ENCODE measurements around the gene ZNF784.

ZNF784 gene

DNA sequence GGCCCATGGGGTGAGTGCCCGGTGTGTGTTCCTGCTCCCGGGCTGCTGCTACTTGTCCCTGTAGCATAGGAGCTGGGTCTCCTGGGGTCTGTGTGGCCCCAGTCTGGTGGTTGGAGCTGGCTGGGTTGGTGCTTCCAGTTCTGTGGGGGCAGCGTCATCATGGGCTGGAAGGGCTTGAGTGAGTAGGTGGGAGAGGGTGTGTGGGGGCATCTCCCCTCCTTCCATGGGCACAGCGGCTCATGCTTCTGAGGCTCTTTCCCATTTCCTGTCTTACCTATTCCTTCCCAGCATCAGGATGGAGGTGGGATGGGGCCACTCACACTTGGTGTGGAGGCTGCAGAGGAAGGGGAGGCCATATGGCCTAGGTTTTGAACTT, 42.6 kb upstream of the ZNF784 start:
- Histone ChIP-seq H3K27ac (no peak overlapping the region), H3K27me3 (replicated peaks) (no peaks in the 10 kb centered on the region), H3K4me3 (ENCODE audit: low read depth, low read length) (no peak overlapping the region), H3K36me3 (replicated peaks) (peaks cover 80% of the 10 kb centered on the region)
- TF ChIP-seq, protein P1, sequence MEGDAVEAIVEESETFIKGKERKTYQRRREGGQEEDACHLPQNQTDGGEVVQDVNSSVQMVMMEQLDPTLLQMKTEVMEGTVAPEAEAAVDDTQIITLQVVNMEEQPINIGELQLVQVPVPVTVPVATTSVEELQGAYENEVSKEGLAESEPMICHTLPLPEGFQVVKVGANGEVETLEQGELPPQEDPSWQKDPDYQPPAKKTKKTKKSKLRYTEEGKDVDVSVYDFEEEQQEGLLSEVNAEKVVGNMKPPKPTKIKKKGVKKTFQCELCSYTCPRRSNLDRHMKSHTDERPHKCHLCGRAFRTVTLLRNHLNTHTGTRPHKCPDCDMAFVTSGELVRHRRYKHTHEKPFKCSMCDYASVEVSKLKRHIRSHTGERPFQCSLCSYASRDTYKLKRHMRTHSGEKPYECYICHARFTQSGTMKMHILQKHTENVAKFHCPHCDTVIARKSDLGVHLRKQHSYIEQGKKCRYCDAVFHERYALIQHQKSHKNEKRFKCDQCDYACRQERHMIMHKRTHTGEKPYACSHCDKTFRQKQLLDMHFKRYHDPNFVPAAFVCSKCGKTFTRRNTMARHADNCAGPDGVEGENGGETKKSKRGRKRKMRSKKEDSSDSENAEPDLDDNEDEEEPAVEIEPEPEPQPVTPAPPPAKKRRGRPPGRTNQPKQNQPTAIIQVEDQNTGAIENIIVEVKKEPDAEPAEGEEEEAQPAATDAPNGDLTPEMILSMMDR (IDR thresholded peaks at IDR 0.05; ENCODE audit: low read depth, low read length, missing control alignments): no peak
- in situ Hi-C loops (cut with HindIII; ENCODE audit: low pct_ligation_motif_present, low sequenced_read_pairs): no loop called here
- no peak for DNase-seq

DNA sequence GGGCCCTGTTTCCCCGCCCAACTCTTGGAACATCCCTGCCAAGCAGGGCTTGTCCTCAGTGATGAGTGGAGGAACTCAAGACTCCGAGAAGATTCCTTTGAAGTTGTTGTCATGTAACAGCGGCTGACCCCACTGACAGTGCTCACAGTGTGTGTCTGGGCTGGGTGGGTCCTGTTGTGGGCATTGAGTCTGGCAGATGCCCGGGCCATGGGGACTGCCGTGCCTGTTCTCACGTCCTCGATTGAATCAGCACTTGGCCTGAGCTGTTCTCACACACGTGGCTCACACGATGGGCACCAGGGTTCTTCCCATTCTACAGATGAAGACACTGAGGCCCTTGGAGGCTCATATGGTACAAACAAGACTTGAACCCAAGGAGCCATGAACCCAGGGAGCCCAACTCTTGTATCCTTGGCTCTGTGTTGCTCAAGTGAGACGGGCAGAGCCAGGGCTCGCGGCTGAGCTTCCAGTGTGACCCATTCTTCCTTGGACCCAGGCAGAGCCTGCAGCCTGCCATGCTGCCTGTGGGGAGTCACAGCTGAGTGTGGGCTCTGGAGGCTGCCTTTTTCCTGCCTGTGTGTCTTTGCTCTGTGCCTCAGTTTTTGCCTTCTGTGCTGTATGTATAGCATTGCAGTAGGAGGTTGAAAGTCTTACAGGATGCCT, 42.1 kb upstream of the ZNF784 start:
- no peak overlapping the region for H3K27ac ChIP-seq
- H3K36me3 ChIP-seq (replicated peaks): peaks cover 85% of the 10 kb centered on the region
- in situ Hi-C loops (cut with HindIII; ENCODE audit: low pct_ligation_motif_present, low sequenced_read_pairs): no loop called here
- TF ChIP-seq, protein P1 (IDR thresholded peaks at IDR 0.05; ENCODE audit: low read depth, low read length, missing control alignments): no peak
- no peak for DNase-seq
- no peak overlapping the region for H3K4me3 ChIP-seq (ENCODE audit: low read depth, low read length)
- H3K27me3 ChIP-seq (replicated peaks): no peaks in the 10 kb centered on the region

DNA sequence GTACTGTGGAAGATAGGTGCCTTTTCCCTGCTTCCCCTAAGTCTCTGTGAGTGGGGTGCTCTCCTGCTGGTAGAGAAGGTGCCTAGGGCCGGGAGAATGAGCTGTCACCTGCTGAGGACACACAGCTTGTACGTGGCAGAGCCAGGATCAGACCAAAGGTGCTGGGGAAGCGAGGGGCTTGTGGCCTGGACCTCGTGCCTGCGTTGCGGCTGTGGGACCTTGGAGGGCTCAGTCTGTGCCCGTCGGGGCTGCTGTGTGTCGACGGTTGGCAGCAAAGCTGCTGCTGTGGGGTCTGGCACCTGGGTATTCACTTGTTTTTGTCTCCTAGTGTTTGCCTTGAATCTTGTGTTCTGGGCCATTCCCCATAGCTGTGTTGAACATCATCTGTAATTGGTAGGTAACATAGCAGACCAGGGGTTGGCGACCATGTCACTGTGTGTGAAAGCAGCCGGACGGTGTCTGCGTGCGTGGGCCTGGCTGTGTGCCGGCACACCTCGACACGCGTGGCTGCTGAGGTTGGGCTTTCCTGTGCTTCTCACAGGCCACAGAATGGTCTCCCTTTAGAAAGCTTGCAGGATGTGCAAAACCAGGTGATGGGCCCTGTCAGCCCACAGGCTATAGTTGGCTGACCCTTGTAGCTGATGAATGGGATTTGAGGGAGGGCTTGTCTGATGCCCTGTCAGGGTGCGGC, 39.6 kb upstream of the ZNF784 start:
- Histone ChIP-seq H3K27ac (no peak overlapping the region), H3K4me3 (ENCODE audit: low read depth, low read length) (no peak overlapping the region), H3K36me3 (replicated peaks) (peaks cover 86% of the 10 kb centered on the region), H3K27me3 (replicated peaks) (no peaks in the 10 kb centered on the region)
- in situ Hi-C loops (cut with HindIII; ENCODE audit: low pct_ligation_motif_present, low sequenced_read_pairs): no loop called here
- DNase-seq: no peak
- TF ChIP-seq, protein P1 (IDR thresholded peaks at IDR 0.05; ENCODE audit: low read depth, low read length, missing control alignments): no peak

DNA sequence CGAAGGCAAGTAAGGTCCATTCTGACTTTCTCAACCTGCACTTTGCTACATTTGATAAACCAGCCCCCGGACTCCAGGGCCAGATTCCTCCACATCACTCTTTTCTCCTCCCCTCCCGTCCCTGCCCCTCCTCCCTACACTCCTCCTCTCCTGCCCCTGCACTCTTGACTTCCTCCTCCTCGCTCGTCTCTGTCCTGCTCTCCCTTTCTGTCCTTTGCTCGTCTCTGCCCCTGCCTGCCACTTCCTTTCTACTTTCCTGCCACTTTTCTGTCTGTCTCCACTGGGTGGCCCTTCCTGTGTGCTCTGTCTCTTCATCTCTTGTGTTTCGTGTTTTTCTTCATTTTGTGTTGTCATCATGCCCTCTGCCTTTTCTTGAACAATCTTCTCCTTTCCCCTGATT, 37.5 kb upstream of the ZNF784 start:
- in situ Hi-C loops (cut with HindIII; ENCODE audit: low pct_ligation_motif_present, low sequenced_read_pairs): no loop called here
- no peaks in the 10 kb centered on the region for H3K27me3 ChIP-seq (replicated peaks)
- TF ChIP-seq, protein P1 (IDR thresholded peaks at IDR 0.05; ENCODE audit: low read depth, low read length, missing control alignments): no peak
- H3K36me3 ChIP-seq (replicated peaks): peaks cover 67% of the 10 kb centered on the region
- H3K27ac ChIP-seq: no peak overlapping the region
- no peak overlapping the region for H3K4me3 ChIP-seq (ENCODE audit: low read depth, low read length)
- DNase-seq: no peak

DNA sequence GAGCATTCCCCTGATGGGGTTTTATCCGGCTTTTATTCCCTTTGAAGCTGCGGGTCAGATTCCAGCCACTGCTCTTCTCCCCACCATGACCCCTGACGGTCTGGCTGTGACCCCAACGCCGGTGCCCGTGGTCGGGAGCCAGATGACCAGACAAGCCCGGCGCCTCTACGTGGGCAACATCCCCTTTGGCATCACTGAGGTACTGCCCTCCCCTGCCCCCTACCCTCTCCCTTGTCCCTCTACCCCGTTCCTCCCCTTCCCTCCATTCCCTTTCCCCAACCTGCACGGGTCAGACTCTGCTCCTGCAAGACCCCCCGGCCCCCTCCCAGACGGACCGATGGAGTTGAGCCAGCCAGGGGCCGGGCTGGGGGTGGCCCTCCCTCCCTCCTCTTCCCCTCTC, 36.6 kb upstream of the ZNF784 start:
- no peak for DNase-seq
- TF ChIP-seq, protein P1 (IDR thresholded peaks at IDR 0.05; ENCODE audit: low read depth, low read length, missing control alignments): no peak
- H3K36me3 ChIP-seq (replicated peaks): peaks cover 59% of the 10 kb centered on the region
- no peak overlapping the region for H3K27ac ChIP-seq
- in situ Hi-C loops (cut with HindIII; ENCODE audit: low pct_ligation_motif_present, low sequenced_read_pairs): no loop called here
- no peaks in the 10 kb centered on the region for H3K27me3 ChIP-seq (replicated peaks)
- no peak overlapping the region for H3K4me3 ChIP-seq (ENCODE audit: low read depth, low read length)

Data from brain microvascular endothelial cell (primary cell).